SK-N-DZ (cell line): Measurements from ENCODE around the gene MORN3.
"Not testable (repeated sequence)": the region's sequence is repeated elsewhere in the genome, so short reads cannot be mapped to it uniquely, and the experiment has no call there.

ENCODE experiments used
- DNase-seq: peaks from one replicate; pipeline ENCODE4 v3.0.0-alpha.2; 2015; ENCODE audit warnings: low spot score

Gene MORN3

DNA sequence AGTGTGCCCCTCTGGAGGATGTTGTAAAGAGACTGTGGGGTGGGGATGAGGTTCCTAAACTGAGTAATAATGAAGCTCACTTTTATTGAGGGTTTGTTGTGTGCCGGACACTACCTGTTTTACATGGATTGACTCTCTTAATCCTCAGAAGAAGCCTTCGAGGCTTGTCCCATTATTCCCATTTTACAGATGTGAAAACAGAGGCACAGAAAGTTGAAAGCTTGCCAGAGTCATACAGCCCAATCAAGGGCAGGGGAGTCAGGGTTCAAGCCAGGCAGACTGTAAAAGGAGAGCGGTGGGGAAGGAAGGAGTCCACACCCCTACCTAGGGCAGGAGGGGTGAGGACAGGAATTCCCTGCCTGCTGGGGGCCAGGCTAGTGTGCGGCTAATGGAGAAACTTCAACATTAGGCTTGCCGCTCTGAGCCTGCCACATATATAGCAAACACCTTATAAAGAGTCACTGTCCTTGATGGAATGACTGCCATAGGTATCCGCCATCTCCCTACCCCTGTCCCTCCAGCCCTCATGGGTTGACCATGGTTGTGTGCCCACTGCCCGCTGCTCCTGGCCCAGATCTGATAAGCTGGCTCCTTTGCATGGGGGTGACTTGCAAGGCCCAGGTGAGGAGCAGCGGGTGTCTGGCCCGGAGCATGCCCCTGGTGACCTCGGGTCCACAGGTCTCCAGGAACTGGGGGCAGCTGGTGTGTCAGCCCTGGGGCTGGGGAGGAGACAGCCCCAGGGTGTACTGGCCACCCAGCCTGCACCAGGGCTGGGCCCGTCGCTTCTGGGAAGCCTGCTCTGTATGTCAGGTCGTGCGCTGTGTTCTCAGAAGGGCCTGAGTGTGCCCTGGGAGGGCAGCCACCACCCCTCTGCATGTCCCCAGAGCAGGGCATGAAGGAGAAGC is 30.9 kb downstream of the MORN3 start:
- DNase-seq: no peak

DNA sequence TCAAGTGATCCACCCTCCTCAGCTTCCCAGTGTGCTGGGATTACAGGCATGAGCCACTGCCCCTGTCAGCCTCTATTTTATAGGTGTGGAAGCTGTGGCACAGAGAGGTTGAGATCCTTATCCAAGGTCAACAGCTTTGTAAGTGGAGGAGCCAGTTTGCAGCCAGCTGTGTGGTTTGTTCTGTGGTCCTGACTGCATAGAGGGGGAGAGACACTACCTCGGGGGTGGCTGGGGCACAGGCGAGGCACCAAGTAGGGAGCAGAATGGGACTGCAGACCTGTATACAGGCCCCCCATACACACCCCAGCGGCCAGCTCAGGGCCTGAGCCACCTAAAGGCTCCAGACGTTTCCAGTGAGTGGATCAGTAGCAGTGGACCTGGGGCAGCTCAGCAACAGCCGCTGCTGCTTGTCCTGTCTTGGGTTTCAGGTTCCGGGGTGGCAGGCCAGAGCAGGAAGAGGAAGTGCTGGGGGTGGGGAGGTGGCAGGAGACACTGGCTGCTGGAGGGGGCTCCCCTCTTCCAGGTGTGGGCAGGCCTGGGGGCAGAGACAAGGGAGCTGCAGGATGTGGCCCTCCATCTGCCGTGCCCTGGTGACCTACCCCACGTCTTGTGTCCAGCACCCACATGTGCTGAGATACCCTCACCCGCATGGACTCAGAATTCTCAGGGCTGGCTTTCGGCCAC is 32.1 kb downstream of the MORN3 start:
- no peak for DNase-seq

DNA sequence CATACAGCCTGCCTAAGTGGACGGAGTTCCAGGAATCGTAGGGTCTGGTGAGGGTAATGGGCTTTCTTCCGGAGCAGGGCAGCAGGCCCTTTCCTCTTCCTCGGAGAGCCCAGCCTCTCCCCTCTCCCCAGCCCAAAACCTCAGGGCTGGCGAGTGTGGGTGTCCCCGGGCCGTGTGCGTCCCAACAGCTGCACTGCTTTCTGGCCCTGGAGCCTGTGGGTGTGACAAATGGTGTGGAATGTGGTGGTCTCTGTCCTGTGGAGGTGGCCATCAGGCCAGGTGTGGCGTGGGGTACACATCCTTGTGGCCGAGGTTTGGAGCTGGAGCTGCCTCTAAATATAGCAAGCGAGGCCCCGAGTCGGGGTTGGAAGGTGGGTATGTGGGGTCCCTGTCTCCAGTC is 34.6 kb downstream of the MORN3 start:
- no peak for DNase-seq

DNA sequence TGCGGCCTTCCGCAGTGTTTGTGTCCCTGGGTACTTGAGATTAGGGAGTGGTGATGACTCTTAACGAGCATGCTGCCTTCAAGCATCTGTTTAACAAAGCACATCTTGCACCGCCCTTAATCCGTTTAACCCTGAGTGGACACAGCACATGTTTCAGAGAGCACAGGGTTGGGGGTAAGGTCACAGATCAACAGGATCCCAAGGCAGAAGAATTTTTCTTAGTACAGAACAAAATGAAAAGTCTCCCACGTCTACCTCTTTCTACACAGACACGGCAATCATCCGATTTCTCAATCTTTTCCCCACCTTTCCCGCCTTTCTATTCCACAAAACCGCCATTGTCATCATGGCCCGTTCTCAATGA is 35.6 kb downstream of the MORN3 start:
- not testable (repeated sequence) for DNase-seq

DNA sequence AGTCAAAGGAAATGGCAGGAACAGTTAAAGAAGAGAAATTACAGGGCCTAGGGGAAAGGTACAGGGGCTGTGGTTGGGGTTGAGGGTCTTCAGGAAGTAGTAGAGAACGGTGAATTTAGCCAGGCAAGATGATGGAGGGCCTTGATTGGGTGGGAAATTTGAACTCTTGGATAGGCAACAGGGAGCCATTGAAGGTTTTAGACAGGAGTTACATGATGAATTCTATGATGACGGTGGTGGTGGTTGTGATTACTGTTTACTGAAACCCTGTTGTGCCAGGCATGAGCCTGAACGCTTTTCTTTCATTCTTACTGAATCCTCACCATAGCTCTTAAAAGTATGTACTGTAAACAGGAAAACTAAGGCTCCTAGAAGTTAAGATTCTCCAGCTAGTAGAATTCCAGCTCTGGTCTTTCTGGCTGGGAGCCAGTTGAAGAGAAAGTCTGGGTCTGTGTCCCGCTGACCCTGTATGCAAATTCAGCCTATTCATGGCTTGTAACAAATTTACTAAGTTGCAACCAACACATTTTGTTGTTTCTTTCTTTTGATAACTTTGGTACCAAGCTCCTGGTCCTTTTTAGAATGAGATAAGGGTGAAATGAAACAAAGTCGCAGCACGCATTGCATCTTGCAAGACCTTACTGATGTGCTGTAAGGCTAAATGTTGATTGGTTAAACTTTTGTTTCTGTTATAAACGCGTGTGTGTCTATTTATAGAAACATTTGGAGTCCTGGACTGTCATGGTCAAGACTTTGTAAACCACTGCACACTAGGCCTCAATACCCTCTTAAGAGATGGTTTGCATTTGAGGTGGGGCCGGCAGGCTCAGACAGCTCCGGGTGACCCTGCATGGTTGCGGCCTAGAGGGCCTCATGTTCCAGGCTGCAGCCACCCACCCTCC is 37.1 kb downstream of the MORN3 start:
- no peak for DNase-seq

DNA sequence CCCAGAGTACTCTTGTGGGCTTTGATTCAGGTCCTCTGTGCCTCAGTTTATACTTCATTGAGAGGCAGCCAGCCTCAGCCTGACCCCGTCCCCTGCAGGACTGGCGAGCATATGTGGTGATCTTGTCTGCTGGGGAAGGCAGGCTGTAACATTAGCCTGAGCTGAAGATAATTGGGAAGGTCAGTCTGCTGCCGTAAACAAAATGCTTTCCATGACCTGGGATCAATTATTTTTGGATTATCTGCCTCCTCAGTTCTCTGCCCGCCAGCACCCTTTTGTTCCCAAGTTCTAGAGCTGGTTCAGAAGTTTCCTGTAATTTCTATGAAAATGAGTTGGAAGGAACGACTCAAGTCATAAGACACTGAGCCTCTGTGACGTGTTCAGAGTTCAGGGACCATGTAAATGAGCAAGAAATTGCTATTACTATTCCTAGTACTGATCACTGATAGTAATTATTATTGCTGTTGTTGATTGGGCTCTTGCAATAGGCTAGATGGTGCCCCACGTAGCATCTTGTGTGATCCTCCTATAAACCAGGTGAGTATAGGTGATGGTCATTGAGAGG is 38.6 kb downstream of the MORN3 start:
- no peak for DNase-seq

DNA sequence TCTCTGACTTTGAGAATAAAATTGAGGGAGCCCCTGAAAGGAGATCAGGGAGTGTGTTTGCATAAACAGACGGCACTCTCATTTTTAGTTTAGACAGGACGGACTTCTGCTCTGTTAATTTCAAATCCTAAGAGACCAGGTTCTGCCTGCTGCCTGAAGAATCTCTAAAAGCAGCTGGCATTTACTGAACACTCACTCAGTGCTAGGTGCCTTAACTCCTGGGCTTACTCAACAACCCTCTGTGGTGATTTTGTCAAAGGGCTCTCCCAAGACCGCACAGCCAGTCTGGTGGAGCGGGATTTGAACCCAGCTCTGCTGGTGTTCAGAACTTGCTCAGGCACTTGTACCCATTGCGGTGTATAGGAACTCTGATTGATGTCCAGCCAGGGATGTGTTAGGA is 40.9 kb downstream of the MORN3 start:
- DNase-seq: no peak

DNA sequence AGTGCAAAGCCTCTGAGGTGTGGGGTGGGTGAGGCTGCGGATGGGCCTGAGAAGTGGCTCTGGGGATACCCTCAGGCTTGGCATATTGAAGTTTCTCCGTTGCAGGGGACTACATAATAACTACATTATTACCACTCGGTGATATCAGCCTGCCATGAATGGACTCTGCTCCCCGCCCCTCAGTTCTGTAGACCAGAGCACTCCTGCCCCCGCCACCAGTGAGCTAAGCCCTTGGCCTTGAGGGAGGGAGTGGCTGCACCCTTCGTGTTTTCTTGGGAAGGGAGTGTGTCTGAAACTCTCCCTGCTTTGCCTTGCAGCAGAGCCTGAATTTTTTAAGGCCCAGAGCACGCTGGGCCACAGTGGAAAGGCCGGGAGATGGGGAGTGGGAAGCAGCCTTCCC is 41.4 kb downstream of the MORN3 start:
- DNase-seq: no peak

DNA sequence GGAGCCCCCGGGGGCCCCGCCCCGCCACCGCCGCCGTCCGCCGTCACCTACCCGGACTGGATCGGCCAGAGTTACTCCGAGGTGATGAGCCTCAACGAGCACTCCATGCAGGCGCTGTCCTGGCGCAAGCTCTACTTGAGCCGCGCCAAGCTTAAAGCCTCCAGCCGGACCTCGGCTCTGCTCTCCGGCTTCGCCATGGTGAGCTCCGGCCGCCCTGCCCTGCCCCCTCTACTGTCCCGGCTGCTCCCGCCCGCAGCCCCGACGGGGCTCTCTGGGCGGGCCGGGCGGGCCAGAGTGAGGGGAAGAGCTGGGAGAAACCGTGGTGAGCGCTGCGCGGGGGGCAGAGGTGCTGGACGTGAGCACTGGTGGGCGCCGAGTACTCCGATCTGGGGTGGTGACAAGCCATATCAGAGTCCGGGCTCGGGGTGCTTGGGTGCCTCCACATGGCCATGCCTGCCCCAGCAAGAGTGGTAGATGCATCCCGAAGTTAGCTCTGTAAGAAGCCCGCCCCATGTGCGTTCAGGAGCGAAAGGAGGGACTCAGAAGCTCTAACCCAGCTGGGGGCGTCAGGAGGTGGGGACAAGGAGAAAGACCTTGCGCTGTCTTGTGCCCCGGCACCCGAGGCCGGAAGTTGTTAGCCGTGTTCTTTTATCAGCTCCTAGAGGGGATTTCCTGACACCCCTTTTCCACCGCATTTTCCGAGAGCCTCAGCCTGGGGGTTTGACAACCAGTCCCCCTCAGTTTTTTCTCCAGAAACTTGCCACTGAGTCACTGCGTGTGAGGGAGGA is 42.4 kb downstream of the MORN3 start:
- DNase-seq: peak; percentile 75

DNA sequence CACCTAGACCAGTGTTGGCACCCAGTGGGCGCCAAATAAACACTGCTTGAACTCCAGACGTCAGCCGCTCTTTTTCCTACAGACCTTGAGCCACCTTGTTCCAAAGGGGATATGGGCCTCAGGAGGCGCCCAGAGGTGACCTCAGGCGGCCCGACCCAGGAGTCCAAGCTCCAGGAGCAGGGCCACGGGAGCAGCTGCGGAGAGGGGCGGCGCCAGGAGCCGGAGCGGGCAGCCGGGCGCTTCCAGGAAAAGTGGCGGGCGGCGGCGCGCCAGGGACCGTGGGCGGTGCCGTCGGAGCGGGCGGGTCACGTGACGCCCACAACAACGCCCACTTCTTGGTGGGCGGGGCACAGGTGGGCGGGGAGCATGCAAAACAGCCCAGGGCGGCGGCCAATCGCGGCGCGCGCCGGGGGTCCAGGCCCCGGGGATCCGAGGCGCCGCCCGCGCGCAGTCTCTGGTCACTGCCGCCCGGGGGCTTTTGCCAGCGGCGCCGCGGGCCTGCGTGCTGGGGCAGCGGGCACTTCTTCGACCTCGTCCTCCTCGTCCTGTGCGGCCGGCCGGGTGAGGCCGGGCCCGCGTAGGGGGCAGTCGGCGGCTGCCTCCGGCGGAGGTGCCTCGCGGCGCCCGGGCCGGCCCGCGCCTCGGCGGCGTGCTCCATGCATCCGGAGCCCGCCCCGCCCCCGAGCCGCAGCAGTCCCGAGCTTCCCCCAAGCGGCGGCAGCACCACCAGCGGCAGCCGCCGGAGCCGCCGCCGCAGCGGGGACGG is 43.2 kb downstream of the MORN3 start, which contains the start of gene ORAI1:
ORAI1 (plus strand) TSS at position 444 of the 766 bp plus-strand sequence.
- peak; percentile 95 for DNase-seq

DNA sequence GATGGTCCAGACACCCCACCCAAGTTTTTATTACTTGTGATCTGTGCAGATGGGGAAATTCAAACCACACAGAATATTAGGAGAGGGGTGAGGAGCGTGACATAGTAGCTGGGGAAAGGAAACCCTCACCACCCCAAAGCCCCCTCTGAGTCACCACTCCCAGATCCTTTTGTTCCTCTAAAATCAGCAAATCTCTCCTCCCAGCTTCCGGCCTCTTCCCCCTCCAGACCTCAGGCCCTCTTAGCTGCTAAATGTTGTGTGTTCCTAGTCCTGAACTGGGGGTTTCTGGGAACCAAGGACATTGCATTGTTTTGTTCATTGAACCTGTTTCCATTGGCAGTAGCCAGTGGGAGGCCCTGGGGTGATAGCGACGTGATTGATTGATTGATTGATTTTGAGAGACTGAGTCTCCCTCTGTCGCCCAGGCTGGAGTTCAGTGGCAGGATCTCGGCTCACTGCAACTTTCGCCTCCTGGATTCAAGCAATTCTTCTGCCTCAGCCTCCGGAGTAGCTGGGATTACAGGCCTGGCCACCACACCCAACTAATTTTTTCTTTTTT is 49.0 kb downstream of the MORN3 start:
- no peak for DNase-seq

DNA sequence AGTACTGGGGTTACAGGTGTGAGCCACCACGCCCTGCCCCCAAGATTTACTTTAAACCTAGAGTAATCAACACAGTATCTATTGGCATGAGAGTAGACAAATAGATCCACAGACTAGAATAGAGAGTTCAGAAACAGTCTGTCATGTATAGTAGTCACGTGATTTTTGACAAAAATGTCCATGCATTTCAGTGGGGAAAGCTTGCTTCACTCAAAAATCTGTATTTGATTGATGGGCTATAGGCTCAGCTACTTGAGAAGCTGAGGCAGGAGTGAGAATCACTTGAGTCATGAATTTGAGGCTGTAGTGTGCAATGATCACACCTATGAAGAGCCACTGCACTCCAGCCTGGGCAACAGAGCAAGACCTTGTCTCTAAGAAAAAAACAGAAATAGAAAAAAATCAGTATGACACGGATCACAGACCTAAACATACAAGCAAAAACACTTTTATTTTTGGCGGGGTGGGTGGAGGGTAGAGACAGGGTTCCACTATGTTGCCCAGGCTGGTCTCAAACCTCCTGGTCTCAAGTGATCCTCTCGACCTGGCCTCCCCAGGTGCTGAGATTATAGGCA is 50.7 kb downstream of the MORN3 start:
- no peak for DNase-seq

DNA sequence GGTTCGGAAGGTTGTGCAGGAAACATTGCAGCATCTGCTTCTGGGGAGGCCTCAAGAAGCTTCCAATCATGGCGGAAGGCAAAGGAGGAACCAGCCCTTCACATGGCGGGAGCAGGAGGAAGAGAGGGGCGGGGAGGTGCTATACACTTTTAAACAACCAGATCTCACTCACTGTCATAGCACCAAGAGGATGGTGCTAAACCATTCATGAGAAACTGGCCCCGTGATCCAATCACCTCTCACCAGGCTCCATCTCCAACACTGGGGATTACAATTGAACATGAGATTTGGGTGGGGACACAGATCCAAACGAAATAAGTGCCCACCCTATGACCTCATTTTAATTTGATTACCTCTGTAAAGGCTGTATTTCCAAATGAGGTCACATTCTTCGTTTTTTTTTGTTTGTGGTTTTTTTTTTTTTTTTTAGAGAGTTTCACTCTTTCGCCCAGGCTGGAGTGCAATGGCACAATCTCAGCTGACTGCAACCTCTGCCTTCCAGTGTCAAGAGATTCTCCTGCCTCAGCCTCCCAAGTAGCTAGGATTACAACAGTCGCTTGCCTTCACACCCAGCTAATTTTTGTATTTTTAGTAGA is 54.5 kb downstream of the MORN3 start:
- DNase-seq: no peak

DNA sequence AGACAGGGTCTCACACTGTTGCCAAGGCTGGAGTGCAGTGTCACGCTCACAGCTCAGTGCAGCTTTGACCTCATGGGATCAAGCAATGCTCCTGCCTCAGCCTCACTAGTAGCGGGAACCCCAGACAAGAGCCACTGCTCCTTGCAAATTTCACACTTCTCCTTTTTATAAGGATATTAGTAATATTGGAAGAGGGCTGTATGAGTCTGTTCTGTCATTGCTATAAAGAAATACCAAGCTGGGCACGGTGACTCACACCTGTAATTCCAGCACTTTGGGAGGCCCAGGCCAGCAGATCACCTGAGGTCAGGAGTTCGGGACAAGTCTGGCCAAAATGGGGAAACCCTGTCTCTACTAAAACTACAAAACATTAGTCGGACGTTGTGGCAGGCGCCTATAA is 56.0 kb downstream of the MORN3 start:
- no peak for DNase-seq

DNA sequence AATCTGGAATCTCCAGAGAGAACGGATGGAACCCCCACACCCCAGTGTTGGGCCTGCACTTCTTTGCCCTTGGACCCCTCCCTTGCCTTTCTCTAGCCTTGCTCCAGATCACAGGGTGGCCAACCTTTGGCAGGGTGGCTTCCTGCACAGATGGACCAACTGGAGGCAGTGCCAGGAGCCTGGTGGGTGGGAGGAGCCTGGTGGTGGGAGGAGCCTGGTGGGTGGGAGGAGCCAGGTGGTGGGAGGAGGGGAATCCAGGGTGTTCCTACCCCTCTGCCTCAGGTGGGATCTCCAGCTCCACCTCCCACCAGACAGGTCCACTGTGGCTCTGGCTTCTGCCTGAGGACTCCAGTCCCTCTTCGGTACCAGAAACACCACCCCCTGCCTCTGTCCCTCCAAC is 58.1 kb downstream of the MORN3 start:
- no peak for DNase-seq

DNA sequence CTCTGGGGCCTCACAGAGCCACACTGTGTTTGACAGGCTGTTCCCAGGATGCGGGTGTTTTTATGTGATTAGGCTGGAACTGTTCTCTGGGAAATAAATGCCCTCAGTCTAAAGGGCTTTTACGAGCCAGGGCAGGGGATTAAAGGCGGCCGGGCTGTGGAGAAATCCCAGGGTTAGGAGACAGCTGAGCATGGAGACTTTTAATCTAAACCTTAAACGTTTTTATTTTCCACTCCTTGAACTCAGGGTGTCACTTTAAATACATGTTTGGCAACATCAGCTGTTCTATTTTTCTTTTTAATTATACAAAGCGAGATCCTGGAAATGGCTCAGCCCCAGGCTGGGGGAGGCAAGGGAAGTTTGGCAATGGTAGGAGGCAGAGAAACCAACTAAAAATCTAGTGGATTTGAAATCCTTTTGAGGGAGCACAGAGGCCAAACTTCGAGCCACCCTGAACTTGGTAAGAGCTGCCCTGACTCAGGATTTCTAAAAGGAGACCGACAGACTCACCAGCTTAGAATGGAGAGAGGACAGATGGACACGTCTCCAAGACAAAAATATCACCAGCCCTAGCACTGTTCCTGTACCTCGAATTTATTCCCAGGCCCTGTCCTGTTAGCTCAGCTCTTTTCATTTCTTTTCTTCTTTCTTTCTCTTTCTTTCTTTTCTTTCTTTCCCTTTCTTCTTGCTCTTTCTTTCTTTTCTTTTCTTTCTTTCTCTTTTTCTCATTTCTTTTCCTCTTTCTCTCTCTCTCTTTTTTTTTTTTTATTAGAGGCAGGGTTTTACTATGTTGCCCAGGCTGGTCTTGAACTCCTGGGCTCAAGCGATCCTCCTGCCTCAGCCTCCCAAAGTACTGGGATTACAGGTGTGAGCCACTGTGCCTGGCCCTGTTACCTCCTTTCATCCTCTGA is 59.0 kb downstream of the MORN3 start:
- DNase-seq: no peak

DNA sequence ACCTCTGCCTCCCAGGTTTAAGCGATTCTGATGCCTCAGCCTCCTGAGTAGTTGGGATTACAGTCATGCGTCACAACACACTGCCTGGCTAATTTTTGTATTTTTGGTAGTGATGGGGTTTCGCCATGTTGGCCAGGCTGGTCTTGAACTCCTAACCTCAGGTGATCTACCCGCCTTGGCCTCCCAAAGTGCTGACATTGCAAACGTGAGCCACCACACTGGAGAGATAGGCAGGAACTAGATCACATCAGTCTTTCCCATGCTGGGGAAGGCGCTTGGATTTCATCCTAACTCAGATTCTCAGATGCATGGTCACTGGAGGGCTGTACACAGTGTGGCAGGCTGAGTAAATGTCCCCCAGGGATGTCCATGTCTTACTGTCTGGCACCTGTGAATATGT is 61.2 kb downstream of the MORN3 start:
- no peak for DNase-seq

DNA sequence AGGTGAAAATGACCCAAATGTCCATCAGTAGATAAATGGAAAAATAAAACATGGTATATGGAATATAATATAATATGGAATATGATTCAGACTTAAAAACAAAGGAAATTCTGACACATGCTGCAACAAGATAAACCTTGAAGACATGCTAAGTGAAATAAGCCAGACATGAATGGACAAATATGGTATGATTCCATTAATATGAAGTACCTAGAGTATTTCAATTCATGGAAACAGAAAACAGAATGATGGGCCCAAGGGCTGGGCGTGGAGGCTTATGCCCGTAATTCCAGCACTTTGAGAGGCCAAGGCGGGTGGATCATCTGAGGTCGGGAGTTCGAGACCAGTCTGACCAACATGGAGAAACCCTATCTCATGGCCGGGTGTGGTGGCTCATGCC is 65.9 kb downstream of the MORN3 start:
- DNase-seq: no peak
